NCI-H1436 treated with DMSO at 0.1 percent for 48 hours (cell line): ENCODE measurements around the gene CILP.
"Not testable (repeated sequence)": the region's sequence is repeated elsewhere in the genome, so short reads cannot be mapped to it uniquely, and the experiment has no call there.

Experiments
- DNase-seq: peaks from one replicate; lab custom pipeline; 2025; lab: John Stamatoyannopoulos, UW

The CILP gene

GRCh38 chr15:65210770-65211481, at the start of gene CILP:
Gene CILP, minus strand, starts transcription at chr15:65211473. Its CDS starts 1,718 bp downstream, at chr15:65209755.
- DNase-seq = no peak

GRCh38 chr15:65260968-65261367, 49.7 kb upstream of the CILP start:
- no peak for DNase-seq

GRCh38 chr15:65259367-65259797, 48.1 kb upstream of the CILP start:
- DNase-seq = no peak

GRCh38 chr15:65258375-65259262, 47.3 kb upstream of the CILP start:
- no peak for DNase-seq

GRCh38 chr15:65255486-65256140, 44.3 kb upstream of the CILP start:
- no peak for DNase-seq

- DNase-seq = no peak
Measured at GRCh38 chr15:65254758-65255157, 43.5 kb upstream of the CILP start.

GRCh38 chr15:65254356-65254755, 43.1 kb upstream of the CILP start:
- no peak for DNase-seq

GRCh38 chr15:65249641-65250040, 38.4 kb upstream of the CILP start:
- DNase-seq = no peak

- no peak for DNase-seq
Measured at GRCh38 chr15:65248511-65249255, 37.4 kb upstream of the CILP start.

- no peak for DNase-seq
Measured at GRCh38 chr15:65246939-65247338, 35.7 kb upstream of the CILP start.

GRCh38 chr15:65246026-65246714, 34.9 kb upstream of the CILP start:
- no peak for DNase-seq

- DNase-seq = no peak
Measured at GRCh38 chr15:65245096-65245856, 34.0 kb upstream of the CILP start.

- no peak for DNase-seq
Measured at GRCh38 chr15:65244638-65245037, 33.4 kb upstream of the CILP start.

- not testable (repeated sequence) for DNase-seq
Measured at GRCh38 chr15:65236443-65236842, 25.2 kb upstream of the CILP start.

GRCh38 chr15:65233696-65234095, 22.4 kb upstream of the CILP start:
- DNase-seq = no peak

- DNase-seq = no peak
Measured at GRCh38 chr15:65232520-65232919, 21.2 kb upstream of the CILP start.

- DNase-seq = no peak
Measured at GRCh38 chr15:65231306-65231705, 20.0 kb upstream of the CILP start.

- DNase-seq = not testable (repeated sequence)
Measured at GRCh38 chr15:65226901-65227300, 15.6 kb upstream of the CILP start.

- no peak for DNase-seq
Measured at GRCh38 chr15:65226221-65226620, 14.9 kb upstream of the CILP start.

- no peak for DNase-seq
Measured at GRCh38 chr15:65223996-65224395, 12.7 kb upstream of the CILP start.

GRCh38 chr15:65222891-65223290, 11.6 kb upstream of the CILP start:
- no peak for DNase-seq
